ENCODE data around the gene TNS2. TPM values are rescaled to one million over a fixed set of nuclear protein-coding genes. Genes with fewer than 3 reads are reported as not detected.
A peak's percentile ranks its signal among the peaks of the same experiment; 100 is the strongest.

The TNS2 gene
- total and polyA plus RNA-seq, 2 of the 13 experiments (the other 11 are each of a cell fraction or from before 2014, with no cell fraction given): 8.9 to 20.4 TPM

GRCh38 chr12:53061404-53062010 lies 11.6 kb downstream of the TNS2 start:
- H2AFZ ChIP-seq (ENCODE audit: low read length): no peak overlapping the region
- peaks cover 34% of the 10 kb centered on the region for H3K4me1 ChIP-seq (ENCODE audit: insufficient read depth, low read length)
- BruUV-seq (replicated peaks): no TSS peak
- peak overlapping the region; percentile 61 for H3K27ac ChIP-seq (ENCODE audit: extremely low read length, insufficient read depth, low read length)
- H3K4me2 ChIP-seq (ENCODE audit: low read depth, low read length): peak overlapping the region; percentile 53
- H3K9ac ChIP-seq (ENCODE audit: insufficient read depth, low read depth, low read length): no peak overlapping the region
- no peaks in the 10 kb centered on the region for H3K9me3 ChIP-seq (ENCODE audit: low read length)
- no peaks in the 10 kb centered on the region for H3K79me2 ChIP-seq (ENCODE audit: insufficient read depth, low read length)
- FAIRE-seq (peak; percentile 83), ATAC-seq (peak; percentile 81), DNase-seq (ENCODE audit: low spot score) (peak; percentile 92)
- in situ Hi-C loops (cut with HindIII; ENCODE audit: extremely low pct_ligation_motif_present, low pct_unique_long_range_greater_than_20kb): loop anchor here (5.0 kb wide), 2 partner anchors 41 to 131 kb away; partner anchors contain the start of gene SOAT2
- ChIA-PET CTCF (ENCODE audit: low intra/inter-chr PET ratio, low total read pairs) (interaction anchor here (0.8 kb wide), 1 partner anchor 14 kb away, joined by 4 read pairs; no protein-coding TSS in a partner anchor), POLR2A (interaction anchor here (0.7 to 3.4 kb wide), 9 partner anchors 10 to 234 kb away, joined by 3 to 50 read pairs (median 8); partner anchors contain the start of genes CSAD, EIF4B, PFDN5 and SOAT2)
- H3K4me3 ChIP-seq (replicated peaks in 1 of 3; ENCODE audit: insufficient read depth in 1 of 3, low read depth in 2 of 3, low read length in 3 of 3): peak overlapping the region in 1 of 3 experiments; percentile 18; a peak in 1 of 6 replicates
- WGBS (ENCODE audit: low lambda C conversion rate): 28% methylated on average over 3 of the region's 5 CpGs
- no peaks in the 10 kb centered on the region for H4K20me1 ChIP-seq (ENCODE audit: insufficient read depth, low read length)
- no peaks in the 10 kb centered on the region for H3K27me3 ChIP-seq (ENCODE audit: control insufficient read depth in 1 of 2, insufficient read depth in 2 of 2, low read length in 2 of 2)
- H3K36me3 ChIP-seq (replicated peaks in 1 of 2; ENCODE audit: control insufficient read depth in 1 of 2, insufficient read depth in 2 of 2, low read length in 2 of 2): peaks cover 0 to 18% of the 10 kb centered on the region in 2 experiments; a peak in 2 of 5 replicates
- intact Hi-C loops (cut with micrococcal nuclease; ENCODE audit: unreplicated experiment): loop anchor here (1.0 kb wide), 1 partner anchor 8 kb away; no protein-coding TSS in a partner anchor
- TF ChIP-seq ZSCAN21 (CRISPR knock-in tag; IDR thresholded peaks at IDR 0.05; ENCODE audit: borderline replicate concordance) (peak; percentile 37; the same call in 1 of the 2 replicates), ZBED4 (CRISPR knock-in tag; IDR thresholded peaks at IDR 0.05; ENCODE audit: borderline replicate concordance) (peak; percentile 19; the same call in 1 of the 2 replicates), CBX1 (IDR thresholded peaks at IDR 0.05; ENCODE audit: low read depth) (no peak), SCMH1 (CRISPR knock-in tag; IDR thresholded peaks at IDR 0.05; ENCODE audit: borderline replicate concordance) (no peak), ZNF318 (CRISPR knock-in tag; IDR thresholded peaks at IDR 0.05) (no peak), SKI (IDR thresholded peaks at IDR 0.05; ENCODE audit: partially characterized antibody) (peak; percentile 78), ASH2L (IDR thresholded peaks at IDR 0.05; ENCODE audit: insufficient read length, low read depth, low read length) (peak; percentile 24), RXRA (CRISPR knock-in tag; IDR thresholded peaks at IDR 0.05) (peak; percentile 92), BATF2 (CRISPR knock-in tag; IDR thresholded peaks at IDR 0.05) (no peak), MTF2 (CRISPR knock-in tag; IDR thresholded peaks at IDR 0.05; ENCODE audit: borderline replicate concordance) (peak; percentile 31; the same call in 1 of the 2 replicates)

Data from HepG2 (cell line).